Measurements from ENCODE around the gene ARHGAP22.

DNA sequence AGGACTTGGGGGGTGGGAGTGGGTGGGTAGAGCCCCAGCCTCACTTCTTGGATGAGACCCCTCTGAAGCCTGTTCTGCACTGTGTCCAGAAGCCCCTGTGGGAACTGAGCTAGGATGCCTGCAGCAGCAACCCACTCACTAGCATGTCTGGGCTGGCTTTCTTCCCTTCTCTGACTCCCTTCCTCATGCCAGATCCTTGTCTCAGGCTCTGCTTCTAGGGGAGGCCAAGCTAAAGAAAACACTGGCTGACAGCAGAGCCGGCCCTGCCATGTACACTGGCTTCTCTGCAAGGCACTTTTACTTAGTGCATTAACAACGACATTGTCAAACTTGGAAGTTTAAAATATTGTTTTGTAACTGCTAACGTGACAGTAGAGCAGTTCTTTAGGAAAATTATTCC is 50.2 kb downstream of the ARHGAP22 start:
- TF ChIP-seq, protein P1, sequence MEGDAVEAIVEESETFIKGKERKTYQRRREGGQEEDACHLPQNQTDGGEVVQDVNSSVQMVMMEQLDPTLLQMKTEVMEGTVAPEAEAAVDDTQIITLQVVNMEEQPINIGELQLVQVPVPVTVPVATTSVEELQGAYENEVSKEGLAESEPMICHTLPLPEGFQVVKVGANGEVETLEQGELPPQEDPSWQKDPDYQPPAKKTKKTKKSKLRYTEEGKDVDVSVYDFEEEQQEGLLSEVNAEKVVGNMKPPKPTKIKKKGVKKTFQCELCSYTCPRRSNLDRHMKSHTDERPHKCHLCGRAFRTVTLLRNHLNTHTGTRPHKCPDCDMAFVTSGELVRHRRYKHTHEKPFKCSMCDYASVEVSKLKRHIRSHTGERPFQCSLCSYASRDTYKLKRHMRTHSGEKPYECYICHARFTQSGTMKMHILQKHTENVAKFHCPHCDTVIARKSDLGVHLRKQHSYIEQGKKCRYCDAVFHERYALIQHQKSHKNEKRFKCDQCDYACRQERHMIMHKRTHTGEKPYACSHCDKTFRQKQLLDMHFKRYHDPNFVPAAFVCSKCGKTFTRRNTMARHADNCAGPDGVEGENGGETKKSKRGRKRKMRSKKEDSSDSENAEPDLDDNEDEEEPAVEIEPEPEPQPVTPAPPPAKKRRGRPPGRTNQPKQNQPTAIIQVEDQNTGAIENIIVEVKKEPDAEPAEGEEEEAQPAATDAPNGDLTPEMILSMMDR (IDR thresholded peaks at IDR 0.05): no peak
- TF ChIP-seq ZFX (IDR thresholded peaks at IDR 0.05; ENCODE audit: borderline replicate concordance): no peak
